ENCODE results near the gene POU5F1.
A peak's percentile ranks its signal among the peaks of the same experiment; 100 is the strongest.
"Not testable (repeated sequence)": the region's sequence is repeated elsewhere in the genome, so short reads cannot be mapped to it uniquely, and the experiment has no call there.

POU5F1 gene

DNA sequence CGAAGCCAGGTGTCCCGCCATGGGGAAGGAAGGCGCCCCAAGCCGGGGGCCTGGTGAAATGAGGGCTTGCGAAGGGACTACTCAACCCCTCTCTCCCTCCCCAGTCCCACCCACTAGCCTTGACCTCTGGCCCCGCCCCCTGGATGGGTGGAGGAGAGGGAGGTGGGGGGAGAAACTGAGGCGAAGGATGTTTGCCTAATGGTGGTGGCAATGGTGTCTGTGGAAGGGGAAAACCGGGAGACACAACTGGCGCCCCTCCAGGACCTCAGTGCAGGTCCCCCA lies at the start of gene POU5F1:
TSS of gene POU5F1 (minus strand) at position 83 of the 282 bp plus-strand sequence. CDS start at position 21, 62 bp downstream.
- DNase-seq, result no peak

DNA sequence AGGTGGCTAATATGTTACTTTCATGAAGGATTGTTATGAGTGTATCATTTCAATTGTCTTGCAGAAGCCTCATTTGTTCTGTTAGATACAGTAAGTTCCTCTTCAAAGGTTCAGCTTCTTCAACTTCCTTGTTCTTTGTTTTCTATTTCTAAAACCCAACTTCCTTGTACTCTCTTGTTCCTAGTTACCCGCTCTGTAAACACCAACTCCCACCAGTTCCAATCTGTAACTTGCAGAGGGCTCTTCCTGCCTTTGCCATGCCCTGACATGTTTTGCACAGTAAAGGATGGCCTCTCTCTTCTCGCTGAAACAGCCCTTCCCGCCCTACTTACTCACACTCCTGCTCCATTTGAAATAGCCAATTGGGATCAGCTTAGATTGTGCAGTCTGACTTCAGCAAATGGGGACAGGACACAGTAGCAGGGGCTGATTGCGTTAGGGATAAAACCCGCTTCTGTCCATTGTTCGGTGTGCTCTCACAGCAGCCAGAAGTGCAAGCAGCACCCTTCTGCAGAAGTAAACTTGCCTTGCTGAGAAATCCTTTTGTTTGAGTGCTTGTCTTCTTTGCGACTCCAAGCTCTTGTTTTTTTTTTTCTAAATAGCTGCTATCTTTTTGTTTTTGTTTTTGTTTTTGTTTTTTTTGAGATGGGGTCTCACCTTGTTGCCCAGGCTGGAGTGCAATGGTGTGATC lies 45.9 kb upstream of the POU5F1 start:
- DNase-seq, result no peak

- not testable (repeated sequence) for DNase-seq
Measured at GRCh38 chr6:31215216-31215615, 44.7 kb upstream of the POU5F1 start.

GRCh38 chr6:31214516-31214915 lies 44.0 kb upstream of the POU5F1 start:
- DNase-seq, result no peak

GRCh38 chr6:31210741-31211532 lies 40.5 kb upstream of the POU5F1 start:
- no peak for DNase-seq

DNA sequence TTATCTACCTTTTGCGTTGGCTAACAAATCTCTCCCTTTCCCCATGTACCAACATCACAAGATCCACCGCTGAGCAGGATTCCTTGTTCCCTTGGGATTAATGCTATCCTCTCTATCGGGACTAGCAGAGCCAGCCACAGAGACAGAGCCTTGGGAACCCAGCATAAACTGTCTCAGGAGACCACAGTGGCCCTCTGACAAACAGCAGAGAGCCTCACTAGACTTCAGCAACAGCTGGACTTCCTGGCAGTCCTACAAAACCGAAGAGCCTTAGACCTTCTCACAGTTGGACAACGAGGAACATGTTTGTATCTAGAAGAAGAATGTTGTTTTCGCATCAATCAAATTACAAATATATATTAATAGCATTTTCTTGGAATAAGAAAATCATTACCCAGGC lies 39.6 kb upstream of the POU5F1 start:
- no peak for DNase-seq

DNA sequence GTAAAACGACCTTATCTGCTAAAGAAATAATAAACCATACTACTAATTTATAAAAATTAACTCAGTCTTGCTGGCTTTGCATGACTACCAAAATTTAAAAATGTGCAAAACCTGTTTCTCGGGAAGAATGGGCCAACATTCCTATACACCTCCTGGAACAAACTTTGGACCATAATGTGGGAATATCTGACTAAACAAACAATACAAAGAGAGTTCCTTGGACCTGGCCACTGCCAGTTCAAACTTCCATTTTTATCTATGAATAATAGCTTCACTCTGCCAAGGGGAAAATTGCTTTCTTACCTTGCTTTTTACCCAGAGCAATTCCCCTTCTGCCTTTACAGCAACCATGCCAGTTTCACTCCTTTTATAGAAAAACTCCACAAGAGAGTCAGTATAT lies 38.7 kb upstream of the POU5F1 start:
- DNase-seq, result no peak

DNA sequence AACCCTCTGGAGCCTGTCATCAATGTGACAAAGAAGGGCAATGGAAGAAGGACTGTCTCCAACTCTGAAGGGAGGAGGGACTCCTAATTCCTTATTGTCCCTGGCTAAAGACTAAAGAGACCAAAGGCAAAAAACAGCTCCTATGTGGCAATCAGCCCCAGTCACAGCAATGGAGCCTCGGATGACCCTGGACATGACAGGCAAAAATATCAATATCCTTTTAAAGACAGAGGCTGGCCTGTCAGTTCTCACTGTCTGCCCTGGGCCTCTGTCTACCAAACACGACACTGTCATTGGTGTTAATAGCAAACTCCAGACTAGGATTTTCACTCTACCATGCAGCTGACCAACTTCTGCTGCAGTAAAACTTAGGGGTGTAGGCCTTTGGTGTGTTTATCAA lies 38.0 kb upstream of the POU5F1 start:
- no peak for DNase-seq

DNA sequence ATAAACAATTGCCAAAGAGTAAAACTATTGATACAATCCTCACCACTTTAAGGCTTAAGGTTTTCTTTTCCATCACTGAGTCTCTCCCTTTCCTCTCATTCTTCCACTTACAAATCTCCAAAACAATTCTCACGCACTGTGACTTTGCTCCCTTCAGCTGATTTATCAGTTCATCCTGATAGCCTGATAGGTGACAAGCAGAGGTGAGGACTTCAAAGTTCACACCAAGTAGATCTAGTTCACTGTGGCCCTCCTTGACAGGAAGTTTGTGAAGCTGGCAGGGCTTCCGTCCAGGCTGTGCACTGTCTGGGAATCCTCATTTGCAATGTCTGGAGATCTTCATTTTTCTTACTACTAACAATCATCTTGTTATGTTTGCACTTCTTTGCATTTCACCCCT lies 35.2 kb upstream of the POU5F1 start:
- no peak for DNase-seq

- no peak for DNase-seq
Measured at GRCh38 chr6:31204751-31205145, 34.3 kb upstream of the POU5F1 start.

DNA sequence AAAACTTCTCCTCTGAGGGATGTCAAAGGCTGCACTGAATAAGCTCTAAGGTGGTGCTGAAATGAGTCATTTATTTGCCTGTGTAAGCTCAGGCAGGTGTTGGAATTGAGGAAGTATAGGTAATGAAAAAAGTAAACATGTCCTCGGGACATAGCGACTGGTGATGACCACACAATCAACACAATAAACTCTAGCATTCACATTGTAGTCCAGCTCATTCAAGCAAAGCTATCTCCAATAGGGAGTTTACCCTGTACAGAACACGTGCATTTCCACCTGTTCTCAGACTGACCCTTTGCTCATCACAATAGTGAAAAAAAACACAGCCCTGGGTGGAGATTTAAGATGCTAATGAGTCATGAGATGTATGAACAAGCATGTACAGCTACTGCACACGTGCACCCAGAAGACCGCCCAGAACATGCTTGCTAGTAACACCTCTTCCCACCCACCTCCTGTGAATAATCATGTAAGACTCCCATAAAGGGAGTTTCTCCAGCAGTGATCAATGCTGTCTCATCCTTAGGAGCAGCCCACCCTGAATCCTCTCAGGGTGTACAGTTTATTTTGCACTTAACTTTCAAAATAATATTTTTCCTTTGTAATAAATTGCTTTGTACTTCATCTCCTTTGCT lies 33.0 kb upstream of the POU5F1 start:
- peak; percentile 3 for DNase-seq

DNA sequence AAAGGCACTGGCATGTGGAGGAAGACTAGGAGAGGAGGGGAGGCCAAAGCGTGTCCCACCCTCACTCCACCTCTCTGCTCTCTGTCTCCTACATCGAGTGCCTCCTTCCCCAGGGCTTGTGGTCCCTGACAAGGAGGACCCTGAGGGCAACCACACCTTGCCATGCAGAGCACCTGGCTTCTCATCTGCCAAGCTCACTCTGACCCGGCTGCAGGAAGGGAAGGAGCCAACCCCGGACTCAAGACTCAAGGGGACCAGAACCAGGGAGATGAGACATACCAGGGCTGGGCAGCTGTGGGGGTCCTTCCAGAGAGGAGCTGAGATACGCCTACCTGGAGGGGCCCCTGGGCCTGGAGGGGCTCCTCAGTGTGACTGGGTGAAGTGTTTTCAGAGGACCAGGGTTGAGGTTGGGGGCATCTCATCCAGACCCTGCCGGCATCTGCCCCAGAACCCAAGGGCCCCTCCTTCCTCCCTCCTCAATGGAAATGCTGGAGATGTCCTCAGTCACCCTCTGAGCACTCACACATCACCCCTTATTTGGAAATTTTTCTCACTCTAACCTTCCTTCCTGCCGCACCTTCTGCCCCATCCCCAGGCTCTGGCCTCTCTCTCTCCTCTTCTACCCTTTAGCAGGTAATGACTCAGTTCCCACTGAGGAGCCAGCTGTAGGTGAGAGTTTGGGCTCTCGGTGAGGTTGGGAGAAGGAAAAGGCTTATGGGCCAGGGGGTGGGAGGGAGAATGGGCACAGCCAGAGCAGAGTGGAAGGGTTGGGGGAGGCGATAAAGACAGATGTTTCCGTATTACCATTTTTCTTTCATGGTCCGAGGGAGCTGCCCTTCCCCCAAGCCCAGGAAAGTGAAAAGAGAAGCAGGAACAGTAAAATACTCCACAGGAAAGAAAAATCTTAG lies 32.0 kb upstream of the POU5F1 start:
- no peak for DNase-seq

- DNase-seq, result not testable (repeated sequence)
Measured at GRCh38 chr6:31199105-31199452, 28.6 kb upstream of the POU5F1 start.

- peak; percentile 10 for DNase-seq
Measured at GRCh38 chr6:31197559-31198305, 27.2 kb upstream of the POU5F1 start.

GRCh38 chr6:31196251-31197022 lies 26.0 kb upstream of the POU5F1 start:
- DNase-seq, result not testable (repeated sequence)

- not testable (repeated sequence) for DNase-seq
Measured at GRCh38 chr6:31195308-31195979, 25.0 kb upstream of the POU5F1 start.

- no peak for DNase-seq
Measured at GRCh38 chr6:31194061-31194834, 23.8 kb upstream of the POU5F1 start.

DNA sequence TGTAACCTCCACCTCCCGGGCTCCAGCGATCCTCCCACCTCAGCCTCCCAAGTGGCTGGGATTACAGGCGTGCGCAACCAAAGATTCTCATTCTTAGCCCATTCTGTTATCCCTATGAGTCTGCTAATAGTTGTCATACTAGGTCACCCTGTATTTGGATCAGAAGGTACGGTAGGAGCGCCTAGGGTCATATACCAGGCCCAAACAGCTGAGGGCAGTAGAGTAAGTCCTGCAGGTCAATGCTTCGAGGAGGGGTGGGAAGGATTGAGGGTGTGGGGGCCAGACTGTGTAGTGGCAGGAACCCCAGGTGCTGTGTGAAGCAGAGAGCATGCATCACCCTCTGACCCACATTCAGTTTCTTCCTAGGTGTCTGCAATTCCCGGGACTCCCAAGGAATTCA lies 22.7 kb upstream of the POU5F1 start:
- no peak for DNase-seq

DNA sequence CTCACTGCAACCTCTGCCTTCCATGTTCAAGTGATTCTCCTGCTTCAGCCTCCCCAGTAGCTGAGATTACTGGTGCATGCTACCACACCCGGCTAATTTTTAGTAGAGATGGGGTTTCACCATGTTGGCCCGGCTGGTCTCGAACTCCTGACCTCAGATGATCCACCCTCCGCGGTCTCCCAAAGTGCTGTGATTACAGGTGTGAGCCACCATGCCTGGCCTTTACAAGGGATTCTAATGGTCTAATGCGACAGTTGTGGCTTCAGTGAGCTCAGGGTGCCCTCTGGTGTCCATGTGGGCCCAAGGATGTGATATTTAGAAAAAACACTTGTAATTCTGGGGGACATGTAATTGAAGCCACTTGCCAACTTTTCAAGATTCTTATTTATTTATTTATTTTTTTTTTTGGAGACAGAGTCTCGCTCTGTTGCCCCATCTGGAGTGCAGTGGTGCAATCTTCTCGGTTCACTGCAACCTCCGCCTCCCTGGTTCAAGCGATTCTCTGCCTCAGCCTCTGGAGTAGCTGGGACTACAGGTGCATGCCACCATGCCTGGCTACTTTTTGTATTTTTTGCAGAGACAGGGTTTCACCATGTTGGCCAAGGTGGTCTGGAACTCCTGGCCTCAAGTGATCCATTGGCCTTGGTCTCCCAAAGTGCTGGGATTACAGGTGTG lies 22.1 kb upstream of the POU5F1 start:
- peak; percentile 49 for DNase-seq

GRCh38 chr6:31190488-31190887 lies 20.0 kb upstream of the POU5F1 start:
- DNase-seq, result no peak

All from amniotic stem cell (primary cell).